NCI-H1105 (cell line): ENCODE results near the gene PPA1.
"Not testable (repeated sequence)": the region's sequence is repeated elsewhere in the genome, so short reads cannot be mapped to it uniquely, and the experiment has no call there.

Experiments
- DNase-seq: peaks from one replicate; lab custom pipeline; 2025; lab: John Stamatoyannopoulos, UW

Gene PPA1

DNA sequence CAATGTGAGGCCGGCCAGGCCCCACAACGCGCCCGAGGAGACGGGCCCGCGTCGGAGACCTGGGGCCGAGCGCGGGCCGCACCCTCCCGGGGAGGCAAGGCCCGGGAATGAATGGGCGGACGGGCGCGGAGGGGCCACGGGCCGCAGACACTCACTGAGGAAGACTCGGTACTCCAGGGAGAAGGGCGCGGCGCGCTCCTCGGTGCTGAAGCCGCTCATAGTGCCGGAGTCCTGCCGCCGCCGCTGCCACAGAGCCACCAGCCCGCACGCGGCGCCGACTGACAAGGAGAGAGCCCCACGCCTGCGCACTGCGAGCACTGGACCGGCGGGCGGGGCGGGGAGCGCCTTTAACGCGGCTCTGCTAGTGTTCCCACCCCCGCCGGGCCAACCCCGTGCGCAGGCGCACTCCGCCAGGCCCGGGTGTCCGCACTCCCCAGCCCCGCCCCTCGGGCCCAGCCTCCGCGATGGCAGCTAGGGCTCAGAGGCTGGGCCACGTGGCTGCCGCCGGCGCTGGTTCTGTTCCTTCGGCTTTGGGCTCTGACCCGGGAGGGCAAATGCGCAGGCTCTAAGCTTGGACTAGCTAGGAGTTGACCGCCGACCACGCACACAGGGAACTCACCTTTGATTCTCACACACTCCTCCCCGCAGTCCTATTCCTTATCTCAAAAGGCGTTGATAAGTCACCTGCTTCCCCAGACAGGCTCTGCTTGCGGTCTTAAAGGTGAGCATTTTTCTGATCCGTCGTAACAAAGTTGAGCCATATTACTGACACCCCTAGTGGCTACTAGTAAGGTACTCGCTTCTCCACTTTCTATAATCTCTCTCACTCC, at the start of gene PPA1:
Gene PPA1, minus strand, starts transcription at position 321 of the 830 bp plus-strand sequence. Its CDS starts 102 bp downstream, at position 219.
- peak; percentile 80 for DNase-seq

DNA sequence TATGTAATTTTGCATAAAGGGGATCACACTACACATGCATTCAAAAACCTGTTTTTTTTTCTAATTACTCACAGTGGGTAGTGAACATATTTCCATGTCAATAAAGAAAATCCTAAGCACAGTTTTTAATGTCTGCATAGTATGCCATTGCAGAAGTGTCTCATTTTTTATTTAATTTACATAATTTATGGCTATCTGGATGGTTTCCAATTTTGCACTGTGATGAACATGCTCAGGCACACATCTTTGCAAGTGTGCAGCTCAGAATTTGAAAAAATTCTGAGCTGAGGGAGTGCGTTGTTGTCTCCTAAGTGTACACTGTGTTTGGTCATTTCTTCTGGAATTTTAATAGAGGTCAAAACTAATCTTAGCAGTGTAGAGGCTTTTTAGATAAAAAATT, 48.4 kb upstream of the PPA1 start:
- no peak for DNase-seq

DNA sequence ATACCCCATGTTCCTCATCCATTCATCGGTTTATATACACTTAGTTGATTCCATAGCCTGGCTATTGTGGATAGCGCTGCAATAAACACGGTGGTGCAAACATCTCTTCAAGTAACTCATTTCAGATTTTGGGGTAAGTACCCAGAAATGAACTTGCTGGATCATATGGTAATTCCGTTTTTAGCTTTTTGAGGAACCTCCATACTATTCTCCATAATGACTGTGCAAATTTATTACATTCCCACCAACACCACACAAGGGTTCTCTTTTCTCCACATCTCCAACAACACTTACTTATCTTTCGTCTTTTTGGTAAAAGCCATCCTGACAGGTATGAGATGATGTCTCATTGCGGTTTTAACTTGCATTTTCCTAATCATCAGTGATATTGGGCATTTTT, 46.9 kb upstream of the PPA1 start:
- DNase-seq = no peak

DNA sequence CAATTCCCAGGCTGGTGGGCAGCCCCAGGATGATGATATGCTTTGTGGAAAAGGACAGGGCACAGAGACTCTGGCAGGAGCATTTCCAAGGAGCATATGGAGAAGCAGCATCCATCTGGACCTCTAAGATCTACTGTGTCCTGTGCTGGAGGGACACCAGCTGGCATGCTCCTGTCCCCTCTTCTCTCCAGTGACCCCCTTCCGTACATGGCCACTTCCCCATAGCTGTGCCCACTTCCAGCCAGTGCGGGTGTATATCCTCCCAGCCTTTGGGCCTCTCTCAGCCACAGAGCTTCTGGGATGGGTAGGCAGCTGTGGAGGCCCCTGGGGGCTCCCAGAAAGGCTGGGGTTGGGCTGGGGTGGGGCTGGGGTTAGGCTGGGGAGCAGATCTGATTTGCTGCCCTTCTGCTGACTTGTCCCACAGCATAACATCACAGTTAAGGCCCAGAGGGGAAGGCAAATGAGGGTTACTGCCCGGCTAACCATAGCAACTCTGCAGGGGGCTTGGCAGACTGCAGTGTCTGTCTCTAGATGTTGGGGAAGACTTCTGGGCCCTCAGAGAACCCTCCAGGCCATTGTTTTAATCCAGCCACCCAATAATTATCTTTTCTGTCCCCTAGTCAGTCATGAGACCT, 44.3 kb upstream of the PPA1 start:
- DNase-seq = no peak

DNA sequence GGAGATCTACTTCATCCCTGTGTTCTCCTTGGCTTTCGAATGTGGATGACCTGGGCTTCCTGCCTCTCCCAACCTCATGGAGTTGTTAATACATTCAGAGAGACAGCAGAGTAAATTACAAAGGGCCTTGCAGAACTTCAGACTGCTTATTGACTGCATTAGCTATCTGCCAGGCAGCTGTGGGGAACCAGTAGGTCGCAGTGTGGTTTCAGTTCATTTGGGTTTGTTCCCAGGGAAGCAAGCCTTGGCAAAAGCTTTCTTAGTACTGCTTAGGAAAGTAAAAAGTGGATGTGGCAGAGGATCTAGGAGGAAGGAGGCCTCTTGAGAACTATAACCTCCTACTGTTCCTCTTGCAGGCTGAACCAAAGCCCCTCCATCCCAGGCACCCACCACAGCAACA, 41.4 kb upstream of the PPA1 start:
- no peak for DNase-seq

DNA sequence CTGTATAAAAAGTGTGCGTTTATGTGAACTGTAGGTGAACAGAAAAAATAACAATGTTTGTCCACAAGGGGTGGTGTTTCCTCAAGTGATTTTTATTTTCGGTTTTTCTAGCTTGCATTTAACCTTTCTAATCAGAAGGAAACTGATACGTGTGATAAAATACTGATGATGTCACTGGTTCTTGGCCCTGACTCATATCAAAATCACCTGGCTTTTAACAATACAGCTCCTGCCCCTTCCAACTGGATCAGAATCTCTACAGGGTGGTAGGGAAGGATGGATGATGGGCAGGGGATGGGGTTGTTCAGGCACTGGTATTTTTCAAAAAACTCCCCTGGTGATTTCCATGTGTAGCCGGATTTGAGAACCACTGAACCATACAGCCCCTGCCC, 39.7 kb upstream of the PPA1 start:
- DNase-seq = no peak

DNA sequence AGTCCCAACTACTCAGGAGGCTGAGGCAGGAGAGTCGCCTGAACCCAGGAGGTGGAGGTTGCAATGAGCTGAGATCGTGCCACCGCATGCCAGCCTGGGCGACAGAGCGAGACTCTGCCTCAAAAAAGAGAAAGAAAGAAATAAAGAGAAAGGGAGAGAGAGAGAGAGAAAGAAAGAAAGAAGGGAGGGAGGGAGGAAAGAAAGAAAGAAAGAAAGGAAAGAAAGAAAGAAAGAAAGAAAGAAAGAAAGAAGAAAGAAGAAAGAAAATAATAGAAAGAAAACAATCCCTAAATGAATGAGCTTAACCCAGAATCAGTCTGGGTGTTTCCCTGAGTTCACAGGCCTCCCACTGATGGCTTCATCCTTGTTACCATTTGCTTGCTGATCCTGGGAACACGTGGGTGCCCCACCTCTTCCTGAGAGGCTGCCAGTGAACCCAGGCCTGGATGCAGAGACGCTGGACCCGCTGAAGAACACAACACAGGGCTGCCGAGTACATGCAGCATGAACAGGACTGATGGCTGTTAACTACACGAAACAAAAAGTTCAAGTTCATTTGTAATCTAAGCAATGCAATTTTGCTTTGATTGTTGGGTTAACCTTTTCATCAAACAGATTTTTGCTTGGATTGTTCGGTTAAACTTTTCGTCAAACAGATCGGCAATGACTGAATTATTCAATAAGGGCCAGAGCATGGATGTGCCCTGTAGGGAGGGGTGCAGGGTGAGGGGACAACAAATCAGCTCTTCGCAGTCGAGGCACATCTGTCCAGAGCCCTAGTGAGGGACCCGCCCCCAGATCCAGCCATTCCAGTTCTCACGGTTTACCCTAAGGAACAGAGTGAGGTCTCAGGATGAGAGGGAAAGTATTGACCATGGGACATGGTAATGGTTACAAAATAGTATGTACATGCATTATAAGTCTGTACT, 39.0 kb upstream of the PPA1 start:
- no peak for DNase-seq

DNA sequence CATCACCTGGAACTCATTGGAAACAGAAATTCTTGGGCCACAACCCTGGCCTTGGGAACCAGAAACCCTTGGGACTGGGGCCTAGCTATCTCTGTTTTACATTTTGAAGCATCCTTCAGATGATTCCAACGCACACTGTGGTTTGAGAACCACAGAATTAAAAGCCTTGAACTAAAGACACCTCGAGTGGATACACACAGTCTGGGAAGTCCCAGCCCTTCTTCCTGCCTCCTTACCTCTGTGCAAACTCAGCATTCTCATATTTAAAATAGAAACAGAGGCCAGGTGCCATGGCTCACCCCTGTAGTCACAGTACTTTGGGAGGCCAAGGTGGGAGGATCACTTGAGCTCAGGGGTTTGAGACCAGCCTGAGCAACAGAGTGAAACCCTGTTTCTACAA, 37.7 kb upstream of the PPA1 start:
- no peak for DNase-seq

DNA sequence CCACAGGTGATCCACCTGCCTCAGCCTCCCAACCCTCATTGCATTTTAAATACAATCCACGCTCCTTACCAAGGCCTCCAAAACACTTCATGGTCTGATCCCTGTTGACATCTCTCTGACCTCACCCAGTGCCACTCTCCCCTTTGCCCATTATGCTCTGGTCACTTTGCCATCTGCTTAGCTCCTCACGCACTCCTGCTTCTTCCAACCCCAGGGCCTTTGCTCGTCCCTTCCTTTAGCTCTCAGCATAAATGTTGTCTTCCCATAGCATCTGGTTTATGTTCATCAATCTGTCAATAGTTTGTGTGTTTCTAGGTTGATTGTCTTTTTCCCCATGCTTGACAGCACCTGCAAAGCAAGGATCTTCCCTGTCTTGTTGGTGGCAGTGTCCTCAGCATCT, 36.5 kb upstream of the PPA1 start:
- no peak for DNase-seq

DNA sequence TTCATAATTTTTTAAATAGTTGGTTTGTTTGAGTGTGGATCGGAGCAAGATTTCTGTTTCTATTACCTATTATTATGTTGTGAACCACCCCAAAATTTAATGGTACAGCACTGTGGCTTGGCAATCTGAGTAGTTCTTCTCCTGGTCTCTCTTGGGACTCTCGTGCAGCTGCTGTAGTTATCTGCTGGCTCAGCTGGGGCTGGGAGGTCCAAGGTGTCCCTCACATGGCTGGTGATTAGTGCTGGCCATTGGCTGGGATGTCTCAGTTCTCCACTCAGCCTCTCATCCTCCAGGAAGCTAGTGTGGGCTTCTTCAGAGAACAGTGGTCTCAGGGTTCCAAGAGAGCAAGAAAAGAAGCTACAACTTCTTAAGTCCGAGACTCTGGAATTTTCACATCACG, 35.1 kb upstream of the PPA1 start:
- DNase-seq = no peak

DNA sequence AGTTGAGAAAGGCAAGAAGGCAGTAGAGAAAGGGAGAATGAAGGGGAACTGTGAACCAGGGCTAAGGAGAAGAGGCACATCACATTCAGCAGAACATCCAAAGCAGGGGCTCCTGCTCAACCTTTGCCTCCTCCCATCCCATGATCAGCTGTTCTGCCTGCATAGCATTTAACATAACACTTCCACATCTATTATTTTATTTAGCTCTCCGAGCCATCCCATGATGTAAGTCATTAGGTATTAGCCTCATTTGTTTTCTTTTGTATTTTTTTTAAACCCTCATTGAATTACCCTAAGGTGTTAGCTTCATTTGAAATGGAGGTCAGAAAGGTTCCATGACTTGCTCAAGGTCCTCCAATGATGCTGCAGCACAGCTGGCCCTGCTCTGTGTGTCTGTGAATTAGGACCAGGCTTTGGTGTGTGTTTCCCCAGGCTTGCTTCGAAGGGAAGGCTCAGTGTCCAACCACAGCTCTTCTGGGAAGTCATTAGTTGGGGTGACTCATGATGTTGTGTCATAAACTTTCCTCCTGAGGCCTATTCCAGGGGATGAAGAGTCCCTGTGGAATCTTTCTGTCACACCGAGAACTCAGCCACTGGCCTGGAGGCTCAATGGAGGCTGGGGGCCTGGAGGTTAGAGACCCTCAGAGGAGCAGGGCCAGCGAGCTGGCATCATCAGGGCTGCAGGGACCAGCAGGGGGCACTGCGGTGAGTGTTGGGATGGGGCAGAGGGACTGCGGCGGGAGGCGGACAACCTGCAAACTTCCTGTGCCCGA, 34.1 kb upstream of the PPA1 start:
- no peak for DNase-seq

DNA sequence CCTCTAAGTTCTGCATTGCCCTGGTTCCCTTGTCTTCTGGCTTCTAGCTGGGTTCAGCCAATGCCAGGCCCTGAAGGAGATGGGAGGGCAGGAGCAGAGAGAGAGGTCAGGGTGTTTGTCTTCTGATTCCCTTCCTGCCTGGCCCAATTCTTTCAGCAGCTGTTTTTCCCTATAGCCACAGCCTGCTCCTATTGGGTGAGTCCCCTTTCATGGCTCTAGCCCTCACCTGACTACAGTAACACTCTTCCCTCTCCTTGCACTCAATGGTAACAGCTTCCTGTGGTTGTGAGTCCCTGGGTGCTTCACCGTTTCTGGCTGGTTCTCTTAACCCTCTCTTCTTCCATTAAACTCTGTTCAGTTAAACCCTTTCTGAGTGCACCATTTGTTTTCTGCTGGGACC, 33.5 kb upstream of the PPA1 start:
- no peak for DNase-seq

DNA sequence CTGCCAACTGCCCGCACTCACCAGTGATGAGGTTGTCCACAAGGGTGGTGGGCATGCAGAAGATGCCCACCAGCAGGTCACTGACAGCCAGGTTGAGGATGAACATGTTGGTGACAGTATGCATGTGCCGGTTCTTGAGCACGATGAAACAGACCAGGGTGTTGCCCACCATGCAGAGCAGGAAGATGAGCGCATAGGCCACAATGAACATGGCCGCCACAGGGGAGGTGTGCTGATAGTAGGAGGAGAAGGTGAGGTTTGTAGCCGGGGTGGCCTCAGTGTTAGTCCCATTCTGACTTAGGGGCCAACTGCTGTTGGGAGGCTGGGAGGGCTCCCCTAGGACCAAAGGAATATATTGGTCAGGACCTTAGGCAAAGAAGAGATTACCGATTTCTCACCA, 32.8 kb upstream of the PPA1 start:
- no peak for DNase-seq

DNA sequence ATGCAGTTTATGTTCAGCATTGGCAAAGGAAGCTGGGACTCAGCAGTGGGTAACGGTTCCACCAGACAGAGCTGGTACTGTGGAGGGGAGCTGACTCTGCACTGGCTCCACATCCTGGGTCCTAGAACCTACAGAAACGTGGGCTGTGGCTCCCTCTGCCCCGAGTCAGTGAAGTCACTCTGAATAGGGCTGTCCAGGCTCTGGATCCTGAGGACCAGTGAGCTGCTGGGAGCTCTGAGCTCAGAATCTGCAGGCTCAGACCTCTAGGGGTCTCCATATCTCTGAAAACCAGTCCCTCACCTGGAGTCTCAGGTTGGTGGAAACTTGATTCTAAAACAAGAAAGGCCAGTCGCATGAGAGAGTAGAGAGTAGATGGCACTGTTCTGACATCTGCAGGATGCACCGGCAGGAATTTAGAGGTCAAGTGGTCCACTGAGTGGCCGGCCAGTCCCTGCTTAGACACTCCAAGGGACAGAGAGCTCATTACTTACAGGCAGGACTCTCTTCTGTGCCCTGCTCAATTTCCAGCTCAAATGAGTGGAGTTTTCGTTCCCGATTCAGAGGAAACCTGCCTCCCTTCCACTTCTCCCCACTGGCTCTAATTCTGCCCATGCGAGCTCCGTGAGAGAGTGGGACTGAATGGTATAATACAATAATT, 31.9 kb upstream of the PPA1 start:
- DNase-seq = no peak

DNA sequence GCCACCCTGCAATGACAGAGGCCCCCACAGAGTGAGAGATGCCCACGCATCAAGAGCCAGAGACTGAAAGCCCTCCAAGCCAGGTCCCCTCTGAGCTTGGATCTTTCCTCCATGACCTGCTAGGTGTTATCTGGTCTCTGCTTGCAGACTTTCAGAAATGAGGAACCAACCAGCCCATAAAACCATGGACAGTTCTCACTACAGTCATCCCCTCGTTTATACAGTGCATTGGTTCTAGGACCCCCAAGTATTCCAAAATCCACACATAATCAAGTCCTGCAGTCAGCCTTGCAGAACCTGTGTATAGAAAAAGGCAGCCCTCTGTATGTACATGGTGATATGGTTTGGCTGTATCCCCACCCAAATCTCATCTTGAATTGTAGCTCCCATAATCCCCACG, 27.5 kb upstream of the PPA1 start:
- no peak for DNase-seq

DNA sequence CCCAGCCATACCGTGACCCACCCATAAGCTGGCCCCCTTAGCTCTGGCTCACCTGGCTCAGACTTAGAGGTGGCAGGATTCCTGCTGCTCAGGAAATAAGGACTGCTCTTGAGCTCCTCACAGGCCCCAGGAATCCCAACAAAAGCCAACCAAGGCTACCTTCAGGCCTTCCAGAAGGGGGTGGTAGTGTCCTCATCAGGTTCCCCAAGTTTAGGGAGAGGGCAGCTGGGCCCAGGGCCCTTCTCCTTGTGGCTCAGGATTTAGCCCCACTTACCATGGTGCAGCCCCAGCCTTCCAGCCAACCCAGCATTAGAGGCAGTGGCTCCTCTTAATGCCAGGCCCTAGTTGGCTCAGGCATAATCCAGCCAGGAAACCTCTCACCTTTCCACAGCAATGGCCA, 27.0 kb upstream of the PPA1 start:
- DNase-seq = no peak

DNA sequence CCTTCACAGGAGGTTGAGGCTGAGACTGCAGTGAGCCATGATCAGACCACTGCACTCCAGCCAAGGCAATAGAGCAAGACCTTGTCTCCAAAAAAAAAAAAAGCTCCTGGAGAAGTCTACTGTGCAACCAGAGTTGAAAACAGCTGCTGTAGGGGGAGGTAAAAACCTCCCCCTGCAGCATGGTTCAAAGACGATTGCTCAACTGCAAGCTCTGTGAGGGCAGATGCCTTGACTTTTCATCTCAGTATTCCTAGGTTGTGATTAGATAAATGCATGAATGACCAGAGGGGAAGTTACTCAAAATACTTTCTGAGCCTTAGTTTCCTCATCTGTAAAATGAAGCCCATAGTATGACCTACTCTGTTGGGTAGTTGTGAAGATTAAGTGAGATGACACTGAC, 25.0 kb upstream of the PPA1 start:
- no peak for DNase-seq

DNA sequence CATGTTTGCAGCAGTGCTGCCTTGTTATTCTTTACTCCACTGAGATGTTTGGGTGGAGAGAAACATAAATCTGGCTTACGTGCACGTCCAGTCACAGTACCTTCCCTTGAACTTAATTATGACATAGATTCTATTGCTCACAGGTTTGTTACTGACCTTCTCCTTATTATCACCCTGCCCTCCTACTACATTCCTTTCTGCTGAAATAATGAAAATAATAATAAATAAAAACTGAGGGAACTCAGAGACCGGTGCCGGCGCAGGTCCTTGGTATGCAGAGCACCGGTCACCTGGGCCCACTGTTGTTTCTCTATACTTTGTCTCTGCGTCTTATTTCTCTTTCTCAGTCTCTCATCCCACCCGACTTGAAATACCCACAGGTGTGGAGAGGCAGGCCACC, 24.6 kb upstream of the PPA1 start:
- DNase-seq = not testable (repeated sequence)

DNA sequence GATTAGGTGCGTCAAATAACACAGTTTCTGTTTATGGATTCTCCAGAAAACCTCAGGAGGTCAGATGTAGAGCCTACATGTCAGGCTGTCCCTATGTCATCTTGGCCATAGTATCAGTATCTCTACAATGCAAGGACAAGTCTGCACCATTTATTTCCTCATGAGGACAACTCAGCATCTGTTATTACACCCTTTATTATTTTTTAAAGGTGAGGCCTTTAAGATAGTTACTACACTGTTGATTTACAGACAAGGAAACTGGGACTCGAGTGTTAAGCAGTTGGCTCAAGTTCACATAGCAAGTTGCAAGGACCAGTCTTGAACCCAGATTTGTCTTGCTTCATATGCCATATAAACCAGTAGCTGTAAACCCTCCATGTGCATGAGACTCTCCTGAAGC, 23.2 kb upstream of the PPA1 start:
- no peak for DNase-seq

DNA sequence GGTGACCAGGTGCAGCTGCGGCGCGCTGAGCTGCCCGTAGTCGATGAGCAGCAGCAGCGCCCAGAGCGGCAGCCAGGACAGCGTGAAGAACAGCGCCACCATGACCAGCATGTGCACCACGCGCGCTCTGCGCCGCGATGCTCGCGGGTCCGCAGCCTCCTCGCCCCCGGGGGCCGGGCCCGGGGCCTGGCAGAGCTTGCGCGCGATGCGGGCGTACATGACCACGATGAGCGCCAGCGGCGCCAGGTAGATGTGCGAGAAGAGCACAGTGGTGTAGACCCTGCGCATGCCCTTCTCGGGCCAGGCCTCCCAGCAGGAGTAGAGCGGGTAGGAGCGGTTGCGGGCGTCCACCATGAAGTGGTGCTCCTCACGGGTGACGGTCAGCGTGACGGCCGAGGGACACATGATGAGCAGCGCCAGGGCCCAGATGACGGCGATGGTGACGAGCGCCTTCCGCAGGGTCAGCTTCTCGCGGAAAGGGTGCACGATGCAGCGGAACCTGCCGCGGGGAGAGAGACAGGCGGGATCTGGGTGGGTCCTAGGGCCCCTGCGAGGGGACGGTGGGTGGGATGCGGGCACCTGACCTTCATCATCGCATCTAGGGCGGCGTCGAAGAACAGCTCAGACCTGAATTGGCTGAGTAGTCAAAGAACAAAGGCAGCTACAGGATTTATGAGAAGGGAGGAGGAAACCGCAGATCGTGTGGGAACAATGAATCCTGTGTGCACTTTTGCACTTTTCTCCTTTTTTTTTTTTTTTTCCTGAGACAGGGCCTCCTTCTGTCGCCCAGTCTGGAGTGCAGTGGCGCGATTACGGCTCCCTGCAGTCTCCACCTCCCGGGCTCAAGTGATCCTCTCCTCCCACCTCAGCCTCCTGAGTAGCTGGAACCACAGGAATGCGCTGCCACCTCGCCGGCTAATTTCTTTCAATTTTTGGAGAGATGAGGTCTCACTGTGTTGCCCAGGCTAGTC, 22.4 kb upstream of the PPA1 start:
- DNase-seq = no peak
